Bronchial epithelial cell (primary cell): ENCODE results near the gene PLXNB2. TPM values are rescaled to one million over a fixed set of nuclear protein-coding genes. Genes with fewer than 3 reads are reported as not detected.

ENCODE experiments used
- DNase-seq: peaks from one replicate; pipeline ENCODE4 v3.0.0-alpha.2; 2010; ENCODE audit warnings: low read depth
- FAIRE-seq: peaks from 2 replicates; lab custom pipeline; 2011; peaks lifted over from hg19 to GRCh38; lab: Jason Lieb, UNC
- H3K27me3 ChIP-seq: 2 replicates; pipeline ENCODE4 v1.5.1; 2011; ENCODE audit warnings: low read length; ENCODE audit not compliant: control insufficient read depth, insufficient read depth
- H3K36me3 ChIP-seq: 2 replicates; pipeline ENCODE4 v1.5.1; 2011; ENCODE audit warnings: low read length; ENCODE audit not compliant: control insufficient read depth, insufficient read depth
- H3K4me3 ChIP-seq: 2 replicates; pipeline ENCODE4 v1.5.1; 2011; ENCODE audit warnings: mild to moderate bottlenecking, low read depth, low read length, control low read depth
- total RNA-seq: library from RNA; depleted of rRNA; stranded (reverse); fragments of >200 nt; gene quantifications from 2 replicates; pipeline ENCODE4 v1.2.1, GENCODE V29; 2014
- TF ChIP-seq, protein P1 (sequence below): IDR thresholded peaks from 2 replicates; pipeline ENCODE4 v1.5.1; 2011; ENCODE audit warnings: mild to moderate bottlenecking, moderate library complexity, low read length, control low read depth, inconsistent platforms; ENCODE audit not compliant: insufficient read depth, severe bottlenecking

Gene PLXNB2
- total RNA-seq, 1 donor from 2014 or later, result 138 TPM

DNA sequence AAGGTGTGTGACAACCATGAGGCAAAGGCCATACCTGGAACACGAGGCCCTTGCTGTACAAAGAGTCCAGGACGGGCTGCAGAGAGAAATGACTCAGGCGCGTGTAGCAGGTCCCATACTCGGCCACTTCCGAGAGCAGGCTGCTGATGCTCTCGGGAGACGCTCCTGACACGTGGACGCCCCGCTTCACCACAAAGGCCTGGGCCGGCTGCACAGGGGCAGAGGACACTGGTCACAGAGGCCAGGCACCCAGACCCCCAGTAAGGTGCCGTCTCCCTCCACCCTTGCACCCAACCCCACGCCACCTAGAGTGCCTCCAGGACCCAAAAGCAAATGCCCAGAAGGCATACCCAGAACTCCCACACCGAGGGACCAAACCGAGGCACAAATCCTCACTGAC, 78.1 kb downstream of the PLXNB2 start:
- Histone ChIP-seq H3K4me3 (no peak overlapping the region), H3K27me3 (no peaks in the 10 kb centered on the region), H3K36me3 (peaks cover 17% of the 10 kb centered on the region)
- FAIRE-seq (no peak), DNase-seq (no peak)
- TF ChIP-seq, protein P1, sequence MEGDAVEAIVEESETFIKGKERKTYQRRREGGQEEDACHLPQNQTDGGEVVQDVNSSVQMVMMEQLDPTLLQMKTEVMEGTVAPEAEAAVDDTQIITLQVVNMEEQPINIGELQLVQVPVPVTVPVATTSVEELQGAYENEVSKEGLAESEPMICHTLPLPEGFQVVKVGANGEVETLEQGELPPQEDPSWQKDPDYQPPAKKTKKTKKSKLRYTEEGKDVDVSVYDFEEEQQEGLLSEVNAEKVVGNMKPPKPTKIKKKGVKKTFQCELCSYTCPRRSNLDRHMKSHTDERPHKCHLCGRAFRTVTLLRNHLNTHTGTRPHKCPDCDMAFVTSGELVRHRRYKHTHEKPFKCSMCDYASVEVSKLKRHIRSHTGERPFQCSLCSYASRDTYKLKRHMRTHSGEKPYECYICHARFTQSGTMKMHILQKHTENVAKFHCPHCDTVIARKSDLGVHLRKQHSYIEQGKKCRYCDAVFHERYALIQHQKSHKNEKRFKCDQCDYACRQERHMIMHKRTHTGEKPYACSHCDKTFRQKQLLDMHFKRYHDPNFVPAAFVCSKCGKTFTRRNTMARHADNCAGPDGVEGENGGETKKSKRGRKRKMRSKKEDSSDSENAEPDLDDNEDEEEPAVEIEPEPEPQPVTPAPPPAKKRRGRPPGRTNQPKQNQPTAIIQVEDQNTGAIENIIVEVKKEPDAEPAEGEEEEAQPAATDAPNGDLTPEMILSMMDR, result no peak

DNA sequence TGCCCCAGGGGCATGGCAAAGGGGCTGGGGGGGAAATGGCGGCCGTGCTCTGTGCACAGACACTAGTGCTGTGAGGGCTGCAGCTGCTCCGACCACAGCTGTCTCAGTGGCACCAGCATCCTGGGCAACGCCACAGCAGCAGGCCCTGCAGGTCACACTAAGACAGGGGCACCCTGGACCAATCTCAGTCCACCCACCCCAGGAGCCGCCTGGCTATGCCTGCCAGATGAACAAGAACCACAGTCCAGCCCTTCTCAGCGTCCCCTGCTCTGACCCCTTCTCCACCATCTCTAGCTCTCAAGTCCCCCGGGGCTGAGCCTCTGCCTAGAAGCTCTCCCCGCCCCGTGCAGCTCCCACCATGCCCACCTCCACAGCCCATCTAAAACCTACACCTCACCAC, 79.1 kb downstream of the PLXNB2 start:
- DNase-seq (no peak), FAIRE-seq (no peak)
- TF ChIP-seq, protein P1, result no peak
- Histone ChIP-seq H3K27me3 (no peaks in the 10 kb centered on the region), H3K4me3 (no peak overlapping the region), H3K36me3 (peaks cover 18% of the 10 kb centered on the region)

DNA sequence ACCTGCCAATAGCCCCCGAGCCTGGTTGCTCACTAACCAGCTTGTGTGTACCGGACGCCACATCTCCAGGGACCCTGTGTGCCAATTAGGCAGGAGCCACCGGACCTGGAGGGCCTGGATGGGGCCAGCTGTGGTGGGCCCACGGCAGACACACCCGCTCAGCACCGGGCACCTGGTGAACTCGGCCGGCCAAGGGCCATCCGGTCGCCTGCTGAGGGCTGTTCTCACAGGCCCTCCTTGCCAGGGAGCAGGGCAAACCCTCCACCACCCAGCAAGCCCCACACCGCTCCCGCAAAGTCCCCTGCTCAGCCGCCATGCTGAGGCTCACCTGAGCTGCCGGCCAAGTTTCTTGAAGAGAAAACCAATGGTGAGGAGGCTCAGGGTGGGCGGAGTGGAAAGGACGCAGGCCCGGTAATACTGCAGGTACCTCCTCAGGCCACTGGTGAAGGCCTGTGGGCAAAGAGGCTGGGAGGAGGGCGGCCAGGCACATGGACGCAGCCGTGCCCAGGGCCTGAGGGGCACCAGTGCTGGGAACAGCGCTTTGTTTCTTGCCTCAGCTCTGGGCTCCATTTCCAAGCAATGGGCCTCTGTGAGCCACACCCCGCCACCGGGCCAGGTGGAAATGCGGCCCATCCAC, 79.7 kb downstream of the PLXNB2 start:
- Histone ChIP-seq H3K36me3 (peaks cover 18% of the 10 kb centered on the region), H3K27me3 (no peaks in the 10 kb centered on the region), H3K4me3 (no peak overlapping the region)
- FAIRE-seq (no peak), DNase-seq (no peak)
- TF ChIP-seq, protein P1, result no peak

DNA sequence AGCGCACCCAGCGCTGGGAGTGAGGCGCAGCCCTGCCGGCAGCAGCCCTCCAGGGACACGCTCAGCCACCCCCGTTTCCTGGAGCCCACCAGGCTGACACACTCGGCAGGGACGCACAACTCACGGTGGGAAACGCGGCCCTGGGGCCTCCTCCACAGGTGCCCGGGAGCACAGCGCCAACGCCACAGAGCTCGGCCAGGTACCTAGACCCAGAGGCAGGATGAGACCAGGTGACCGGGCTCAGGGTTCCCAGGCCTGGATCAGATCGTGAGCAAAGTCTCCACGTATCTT, 80.6 kb downstream of the PLXNB2 start:
- H3K27me3 ChIP-seq, result no peaks in the 10 kb centered on the region
- H3K36me3 ChIP-seq, result peaks cover 21% of the 10 kb centered on the region
- H3K4me3 ChIP-seq, result no peak overlapping the region
- DNase-seq (no peak), FAIRE-seq (no peak)
- TF ChIP-seq, protein P1, result no peak

DNA sequence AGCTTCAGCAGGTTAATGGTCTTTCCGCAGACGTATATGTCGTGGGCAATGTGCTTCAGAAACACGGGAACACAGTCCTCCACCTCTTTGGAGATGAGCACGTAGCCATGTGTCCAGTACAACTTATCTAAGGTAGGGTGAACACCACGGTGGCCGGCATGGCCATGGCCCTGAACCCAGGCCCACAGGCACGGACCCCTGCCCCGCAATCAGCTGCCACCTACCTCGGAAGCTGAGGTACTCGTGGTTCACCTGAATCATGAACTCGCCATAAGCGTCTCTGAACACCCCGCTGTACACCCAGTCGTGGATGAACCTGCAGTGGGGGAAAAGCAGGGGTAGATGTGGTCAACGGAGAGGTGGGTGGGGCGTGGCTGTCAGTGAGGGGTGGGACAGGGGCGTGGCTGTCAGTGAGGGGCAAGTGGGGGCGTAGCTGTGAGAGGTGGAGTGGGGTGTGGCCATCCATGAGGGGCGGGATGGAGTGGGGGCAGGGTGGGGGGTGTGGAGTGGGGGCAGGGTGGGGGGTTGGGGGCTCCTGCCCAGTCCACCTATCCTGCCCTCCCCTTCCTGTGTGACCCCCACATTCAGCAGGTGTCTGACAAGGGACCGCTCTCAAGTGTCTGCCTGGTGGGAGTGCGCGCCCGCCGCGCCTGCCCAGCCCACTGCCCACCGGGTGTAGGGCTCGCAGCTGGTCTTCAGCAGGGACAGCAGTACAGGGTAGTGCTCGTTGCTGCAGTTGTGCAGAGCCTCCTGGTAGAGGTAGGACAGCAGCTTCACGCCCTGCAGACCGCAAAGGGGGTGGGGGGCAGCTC, 81.2 kb downstream of the PLXNB2 start:
- FAIRE-seq (no peak), DNase-seq (no peak)
- TF ChIP-seq, protein P1, result no peak
- Histone ChIP-seq H3K36me3 (peaks cover 25% of the 10 kb centered on the region), H3K27me3 (no peaks in the 10 kb centered on the region), H3K4me3 (no peak overlapping the region)
